Uterus (tissue), 2 donors: ENCODE results near the gene S1PR4.

Source experiments
- CTCF ChIP-seq, 4 experiments: fragments of 200-600 bp in 2 of 4; fragments of 450-650 bp in 2 of 4; sonication (generic) in 2 of 4; IDR thresholded peaks; one replicate each; pipeline ENCODE4 v1.5.1; 2016 to 2019; ENCODE audit warnings: antibody characterized with exemption in 4 of 4, mild to moderate bottlenecking in 2 of 4, moderate library complexity in 1 of 4
- POLR2A ChIP-seq, 2 donors: fragments of 450-650 bp; IDR thresholded peaks; one replicate each; pipeline ENCODE4 v1.6.1; 2016; ENCODE audit warnings: antibody characterized with exemption in 2 of 2, mild to moderate bottlenecking in 1 of 2, moderate library complexity in 1 of 2

GRCh38 chr19:3227054-3227626 is 48.6 kb downstream of the S1PR4 start:
- no peak for TF ChIP-seq CTCF (IDR thresholded peaks at IDR 0.05)
- no peak for TF ChIP-seq POLR2A (IDR thresholded peaks at IDR 0.05)
